SH-SY5Y (cell line): ENCODE results near the gene TERB1.

ENCODE experiments used
- GATA2 ChIP-seq: IDR thresholded peaks from 2 replicates; pipeline ENCODE4 v1.6.1; 2011; ENCODE audit warnings: mild to moderate bottlenecking, low read depth, low read length
- GATA3 ChIP-seq: IDR thresholded peaks from 2 replicates; pipeline ENCODE4 v1.6.1; 2011; ENCODE audit warnings: low read depth, mild to moderate bottlenecking, low read length, moderate library complexity

DNA sequence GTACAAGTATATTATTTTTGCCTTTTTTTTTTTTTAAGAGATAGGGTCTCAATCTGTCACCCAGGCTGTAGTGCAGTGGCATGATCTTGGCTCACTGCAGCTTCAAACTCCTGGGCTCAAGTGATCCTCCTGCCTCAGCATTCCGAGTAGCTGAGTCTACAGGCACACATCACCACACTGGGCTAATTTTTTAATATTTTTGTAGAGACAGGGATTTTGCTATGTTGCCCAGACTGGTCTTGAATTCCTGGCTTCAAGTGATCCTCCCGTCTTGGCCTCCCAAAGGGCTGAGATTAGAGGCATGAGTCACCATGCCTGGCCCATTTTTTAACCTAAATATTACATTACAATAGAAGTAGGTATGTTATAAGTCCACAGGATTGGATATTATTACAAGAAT is 3.2 kb downstream of the TERB1 start:
- TF ChIP-seq GATA2 (no peak), GATA3 (no peak)
